DMS153 (cell line): ENCODE measurements around the gene PBX1.
A peak's percentile ranks its signal among the peaks of the same experiment; 100 is the strongest.

ENCODE experiments used
- DNase-seq: peaks from one replicate; lab custom pipeline; 2025; lab: John Stamatoyannopoulos, UW

PBX1 gene

DNA sequence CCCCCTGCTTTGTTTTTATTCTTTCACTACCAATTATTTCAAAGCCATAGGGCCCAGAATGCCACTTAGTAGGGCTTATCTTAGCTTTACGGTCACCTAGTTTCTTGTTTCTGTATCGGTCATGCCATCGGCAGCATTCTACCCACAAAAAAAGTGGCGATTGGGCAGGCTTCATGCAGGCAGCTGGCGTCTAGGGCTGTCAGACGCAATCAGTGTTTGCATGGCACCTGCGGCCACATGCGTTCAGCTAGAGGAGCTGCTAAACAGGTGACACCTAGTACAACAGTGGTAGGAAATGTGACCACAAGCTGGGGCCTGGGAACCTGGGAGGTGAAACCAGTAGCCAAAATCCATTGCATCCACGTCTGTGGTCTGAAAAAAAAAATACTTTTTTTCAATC lies 262.7 kb downstream of the PBX1 start:
- no peak for DNase-seq

DNA sequence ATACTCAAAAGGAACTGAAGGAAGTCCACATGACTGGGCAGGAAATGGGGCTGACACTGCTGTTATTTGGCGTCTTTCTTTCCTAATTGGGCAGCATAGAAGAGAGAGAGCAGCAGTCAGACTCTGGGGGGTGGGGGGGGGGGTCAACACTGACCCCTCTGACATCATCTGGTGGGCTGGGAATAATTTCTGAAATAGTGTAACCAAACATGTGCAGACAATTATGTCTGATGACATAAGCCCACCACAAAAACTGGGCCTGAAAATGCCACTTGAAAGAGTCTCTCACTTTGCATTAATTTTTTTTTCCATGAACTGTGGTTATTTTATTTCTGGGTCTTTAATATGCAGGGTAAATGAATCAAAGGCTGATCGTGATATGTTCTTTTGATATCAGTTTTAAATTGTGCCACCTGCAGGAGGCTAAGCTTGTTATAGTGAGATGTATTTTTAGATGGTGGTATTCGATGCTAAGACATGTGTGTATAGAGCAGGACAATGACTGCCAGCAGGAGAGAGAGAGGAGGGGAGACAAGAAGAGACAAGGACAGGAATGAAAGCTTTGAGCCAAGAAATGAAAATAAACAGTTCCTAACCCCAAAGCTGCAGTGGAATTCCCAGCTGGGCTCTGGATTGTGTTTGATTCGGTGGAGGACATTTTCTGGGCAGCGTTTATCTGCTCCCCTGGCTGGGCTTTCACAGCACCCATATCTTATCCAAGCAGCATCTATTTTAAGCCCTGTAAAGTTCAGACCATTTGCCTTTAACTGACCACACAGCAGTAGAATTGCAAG lies 264.7 kb downstream of the PBX1 start:
- DNase-seq, result no peak

- no peak for DNase-seq
These were observed 265.6 kb downstream of the PBX1 start for GRCh38 chr1:164824542-164824941.

DNA sequence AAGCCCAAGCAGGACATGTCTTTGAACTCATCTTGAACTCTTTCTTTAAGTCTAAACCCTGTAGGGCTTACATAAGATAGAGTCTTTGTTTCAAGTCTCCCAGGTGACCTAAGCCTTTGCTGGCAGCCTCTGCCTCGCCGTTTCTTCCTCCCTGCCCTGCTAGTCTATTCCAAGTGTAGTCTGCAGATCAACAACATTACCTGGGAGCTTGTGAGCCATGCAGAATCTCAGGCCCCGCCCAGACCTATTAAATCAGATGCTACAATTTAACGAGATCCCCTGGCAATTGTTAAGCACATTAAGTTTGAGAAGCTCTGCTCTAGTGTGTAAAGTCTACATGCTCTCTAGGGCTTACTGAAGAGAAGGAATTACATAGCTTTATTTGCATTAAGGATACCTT lies 271.6 kb downstream of the PBX1 start:
- DNase-seq, result peak; percentile 17

GRCh38 chr1:164834641-164835040 lies 275.7 kb downstream of the PBX1 start:
- DNase-seq, result no peak

- peak; percentile 76 for DNase-seq
These were observed 277.6 kb downstream of the PBX1 start for GRCh38 chr1:164836614-164837018.

DNA sequence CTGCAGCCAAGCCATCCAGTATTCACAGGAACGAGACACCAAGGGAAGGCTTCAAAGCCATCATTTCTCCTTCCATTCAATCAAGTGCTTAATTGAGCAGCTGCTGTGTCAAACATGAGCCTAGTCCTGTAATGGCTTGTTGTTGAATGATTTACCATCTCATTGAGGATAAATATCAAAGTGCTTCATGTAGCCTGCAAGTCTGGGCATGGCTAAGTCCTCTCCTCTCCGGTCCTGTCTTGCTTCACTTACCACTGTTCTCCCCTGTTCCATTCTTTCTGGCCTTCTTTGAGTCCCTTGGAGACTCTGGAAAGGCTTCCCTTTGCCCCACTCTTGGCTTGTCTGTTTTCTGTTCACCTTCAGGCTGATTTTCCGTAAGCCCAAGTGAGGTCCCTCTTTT lies 279.8 kb downstream of the PBX1 start:
- DNase-seq, result no peak

DNA sequence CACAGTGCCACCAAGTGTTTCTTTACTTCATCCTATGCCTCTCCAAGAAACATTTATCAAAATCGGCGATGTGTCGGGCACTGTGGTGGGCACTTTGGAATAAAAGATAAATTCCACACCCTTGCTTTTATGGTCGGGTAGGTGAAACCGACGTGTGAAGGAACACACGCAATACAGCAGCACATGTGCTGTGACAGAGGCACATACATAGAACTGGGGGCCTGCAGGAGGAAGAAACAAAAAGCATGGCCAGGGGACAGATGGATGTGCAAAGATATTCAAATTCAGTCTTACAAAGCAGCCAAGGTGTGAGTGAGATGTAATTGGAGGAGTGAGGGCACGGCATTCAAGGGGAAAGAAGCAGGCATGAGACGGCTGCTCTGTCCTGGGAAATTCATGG lies 282.0 kb downstream of the PBX1 start:
- no peak for DNase-seq

- no peak for DNase-seq
These were observed 282.9 kb downstream of the PBX1 start for GRCh38 chr1:164841702-164842465.

DNA sequence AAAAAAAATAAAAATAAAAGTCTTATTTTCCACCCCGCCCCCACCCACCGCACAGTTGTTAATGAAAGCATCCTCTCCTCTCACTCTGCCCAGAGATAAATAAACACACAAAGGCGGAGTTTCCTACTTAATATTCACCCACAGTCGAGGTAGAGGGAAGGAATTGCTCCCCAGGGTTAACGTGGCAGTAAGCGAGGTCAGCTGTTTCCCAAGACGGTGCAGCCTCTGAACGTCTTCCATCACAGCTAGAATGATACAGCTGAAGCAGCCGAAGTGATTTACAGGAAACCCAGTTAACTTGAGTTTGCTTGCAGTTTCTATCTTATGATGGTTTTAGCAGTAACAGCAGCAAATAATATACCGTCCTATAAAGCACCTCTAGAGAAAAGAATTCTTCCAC lies 283.9 kb downstream of the PBX1 start:
- no peak for DNase-seq

DNA sequence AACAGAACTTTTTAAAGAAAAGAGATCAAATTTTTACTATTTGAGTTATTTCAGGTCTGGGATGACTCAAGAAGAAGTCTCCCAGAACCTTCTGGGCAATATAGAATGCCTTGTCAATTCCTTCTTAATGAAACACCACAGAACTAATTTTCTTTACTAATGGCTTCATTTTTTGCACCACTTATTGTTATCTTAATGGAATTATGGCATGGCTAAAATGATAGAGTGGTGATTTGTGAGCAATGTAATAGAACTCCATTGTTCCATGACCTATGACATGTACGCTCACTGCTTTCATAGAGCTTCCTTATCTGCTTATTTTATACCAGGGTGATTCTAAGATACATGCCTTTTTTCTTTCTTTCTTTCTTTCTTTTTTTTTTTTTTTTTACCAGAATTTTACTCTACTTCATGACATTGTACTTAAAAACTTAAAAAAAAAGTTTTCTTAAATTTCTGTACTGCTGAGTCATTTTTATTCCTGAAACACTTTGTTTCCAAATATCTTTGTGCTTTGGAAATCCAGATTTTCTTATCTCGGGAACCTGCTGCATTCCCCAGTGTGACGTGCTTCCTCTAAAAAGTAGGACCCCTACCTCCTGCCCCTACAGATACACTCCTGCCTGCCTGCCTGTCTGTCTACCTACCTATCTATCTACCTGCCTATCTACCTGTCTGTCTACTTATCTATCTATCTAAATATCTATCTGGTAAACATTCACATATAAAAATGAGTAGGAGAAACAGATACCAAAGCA lies 284.9 kb downstream of the PBX1 start:
- DNase-seq, result no peak

DNA sequence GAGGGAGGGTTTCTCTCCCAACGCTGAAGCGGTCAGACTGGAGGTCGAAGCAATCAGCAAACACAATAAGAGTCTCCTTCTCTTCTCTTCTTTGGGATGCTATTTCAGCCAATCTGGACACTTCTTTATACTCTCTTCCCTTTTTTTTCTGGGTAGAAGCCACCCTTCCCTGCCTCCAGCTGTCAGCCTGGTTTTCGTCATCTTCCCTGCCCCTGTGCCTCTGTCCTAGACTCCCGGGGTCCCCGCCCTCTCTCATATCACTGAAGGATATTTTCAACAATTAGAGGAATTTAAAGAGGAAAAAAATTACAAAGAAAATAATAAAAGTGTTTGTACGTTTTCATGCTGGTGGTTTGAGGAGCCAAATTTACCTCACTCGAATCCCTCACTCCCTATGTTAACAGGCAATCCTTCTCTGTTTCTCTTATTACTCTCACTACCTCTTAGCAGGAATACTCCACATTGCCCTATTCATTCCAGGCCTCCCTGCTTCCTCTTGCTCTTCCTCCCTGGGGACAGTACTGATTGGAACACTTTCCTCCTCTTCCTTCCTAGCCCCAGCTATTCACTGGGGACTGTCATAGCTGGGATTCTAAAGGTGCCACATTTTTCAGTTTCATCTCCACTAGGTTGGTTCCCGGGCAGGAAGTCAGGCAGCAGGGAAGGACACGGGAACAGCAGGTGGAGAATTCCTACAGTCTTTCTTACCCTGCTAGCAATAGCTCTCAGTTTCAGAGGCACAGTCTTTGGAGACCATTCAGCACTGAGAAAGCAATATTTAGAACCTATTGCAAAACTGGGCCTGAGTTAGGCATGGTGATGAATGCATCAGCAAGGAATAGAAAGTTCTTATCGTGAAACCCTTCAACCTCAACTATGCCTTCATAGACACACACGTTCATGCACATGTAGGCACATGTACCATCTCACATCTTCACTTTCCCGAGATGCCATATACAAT lies 288.0 kb downstream of the PBX1 start:
- no peak for DNase-seq

GRCh38 chr1:164853146-164853545 lies 294.2 kb downstream of the PBX1 start:
- DNase-seq, result no peak

DNA sequence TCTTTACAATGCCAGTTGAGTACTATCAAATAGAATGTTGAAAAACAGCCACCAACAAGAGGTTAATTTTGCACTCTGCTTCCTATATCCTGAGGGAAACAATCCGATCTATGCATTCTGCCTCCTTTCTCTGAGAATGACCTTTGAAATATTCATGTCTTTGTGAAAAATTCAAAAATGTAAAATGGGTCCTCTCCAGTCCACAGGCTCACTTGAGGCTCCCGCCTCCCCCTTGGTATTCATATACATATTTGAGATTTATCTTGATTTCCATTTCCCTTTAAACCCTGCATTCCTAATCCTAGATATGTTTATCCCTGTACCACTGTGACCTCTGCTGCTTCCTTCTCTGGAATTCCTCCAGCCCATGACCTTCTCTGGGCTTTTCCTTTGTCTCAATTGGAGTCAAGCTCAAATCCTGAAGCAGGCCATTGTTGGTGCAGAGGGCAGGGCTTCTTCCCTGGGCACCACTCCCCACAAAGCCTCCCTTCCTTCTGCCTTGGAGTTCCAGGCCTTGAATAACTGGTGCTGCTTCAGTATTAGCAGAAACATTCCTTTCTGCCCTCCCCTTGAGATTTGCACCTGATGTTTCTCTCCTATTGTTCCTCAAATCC lies 296.8 kb downstream of the PBX1 start:
- no peak for DNase-seq

DNA sequence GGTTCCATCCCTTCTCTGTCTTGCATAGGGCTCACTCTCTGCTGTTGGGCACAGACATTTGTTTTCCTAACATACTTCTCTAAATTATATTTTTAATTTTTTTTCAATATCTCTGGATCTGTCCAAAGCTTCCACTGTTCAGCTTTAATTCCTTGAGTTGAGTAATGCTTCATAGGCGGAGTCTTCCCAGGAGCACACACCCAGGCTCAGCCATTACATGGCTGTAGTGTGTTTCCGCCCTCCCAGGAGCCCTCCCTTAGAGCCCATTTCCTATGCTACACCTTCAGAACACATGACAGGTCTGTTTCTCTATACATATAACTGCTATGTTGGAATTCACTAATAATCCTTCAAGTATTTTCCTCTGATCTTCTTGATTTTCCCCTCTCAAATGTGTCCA lies 297.4 kb downstream of the PBX1 start:
- DNase-seq, result no peak

DNA sequence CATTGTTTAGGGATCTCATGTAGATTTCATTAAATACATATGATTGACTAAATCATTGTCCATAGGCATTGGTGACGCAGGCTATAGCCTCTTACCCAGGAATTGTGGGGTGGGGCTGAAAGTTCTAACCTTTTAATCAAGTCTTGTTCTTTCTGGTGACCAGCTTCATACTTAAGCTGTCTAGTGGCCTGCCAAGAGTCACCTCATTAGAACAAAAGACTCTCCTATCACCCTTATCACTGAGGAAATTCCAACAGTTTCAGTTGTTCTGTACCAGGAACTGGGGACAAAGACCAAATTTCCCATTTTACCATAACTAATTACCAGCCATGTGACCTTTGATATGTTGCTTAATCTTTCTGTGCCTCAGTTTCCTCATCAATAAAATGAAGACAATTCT lies 298.5 kb downstream of the PBX1 start:
- no peak for DNase-seq

DNA sequence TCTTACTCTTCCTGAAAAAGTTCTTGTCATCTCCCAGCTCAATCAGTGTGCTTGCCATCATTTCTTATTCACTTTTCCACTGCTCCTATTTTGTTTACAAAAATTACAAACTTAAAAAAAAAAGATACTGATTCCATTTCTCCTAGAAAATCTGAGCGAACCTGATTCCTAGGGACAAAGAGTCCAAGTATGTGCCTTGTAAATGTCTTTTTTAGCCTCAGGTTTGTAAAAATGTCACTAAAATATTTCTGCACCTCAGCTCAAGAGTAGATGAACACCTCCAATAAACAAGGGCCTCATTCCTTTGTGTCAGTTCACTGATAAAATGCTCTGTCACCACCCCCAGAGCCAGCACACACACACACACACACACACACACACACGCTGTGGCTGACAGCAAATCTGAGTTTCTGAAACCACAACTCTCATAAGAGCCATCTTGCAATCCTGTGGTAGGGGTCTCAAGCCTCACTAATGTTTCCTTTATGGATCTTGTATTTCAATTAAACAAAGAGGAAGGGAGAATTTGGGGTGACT lies 299.2 kb downstream of the PBX1 start:
- DNase-seq, result no peak

DNA sequence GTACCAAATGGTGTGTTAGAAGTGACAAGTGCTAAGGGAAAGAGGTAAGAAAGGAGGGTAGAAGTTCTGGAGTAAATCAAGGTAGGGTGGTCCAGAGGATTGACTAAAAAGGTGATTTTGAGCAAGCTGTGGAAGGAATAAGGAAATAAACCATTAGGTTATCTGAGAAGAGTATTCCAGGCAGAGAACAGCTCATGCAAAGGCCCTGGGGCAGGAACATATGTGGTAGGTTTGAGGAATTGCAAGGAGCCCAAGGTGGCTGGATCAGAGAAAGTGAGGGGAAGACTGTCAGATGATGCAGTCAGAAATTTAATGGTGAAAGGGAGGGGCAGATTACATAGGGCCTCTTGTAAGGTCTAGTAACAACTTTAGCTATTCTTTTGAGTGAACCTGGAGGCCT lies 302.6 kb downstream of the PBX1 start:
- no peak for DNase-seq

GRCh38 chr1:164863056-164863455 lies 304.1 kb downstream of the PBX1 start:
- DNase-seq, result no peak

DNA sequence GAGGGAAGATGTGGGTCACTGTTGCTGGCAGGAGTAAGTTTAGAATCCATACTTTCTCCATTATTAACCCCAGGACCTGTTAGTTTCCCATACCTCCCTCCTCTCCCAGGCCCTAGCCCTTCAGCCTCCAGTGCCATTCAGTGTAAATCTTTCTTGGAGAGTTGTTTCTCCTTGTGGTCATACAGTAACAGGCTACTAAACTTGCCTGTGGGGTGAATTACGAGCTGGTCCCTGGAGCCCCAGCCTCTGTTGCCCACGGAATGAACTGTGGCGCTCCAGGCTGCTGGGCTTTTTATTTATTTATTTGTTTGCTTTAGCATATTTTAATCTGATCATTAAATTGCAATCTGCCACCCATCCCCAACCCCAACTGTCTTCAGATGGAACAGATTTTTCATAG lies 305.2 kb downstream of the PBX1 start:
- no peak for DNase-seq

DNA sequence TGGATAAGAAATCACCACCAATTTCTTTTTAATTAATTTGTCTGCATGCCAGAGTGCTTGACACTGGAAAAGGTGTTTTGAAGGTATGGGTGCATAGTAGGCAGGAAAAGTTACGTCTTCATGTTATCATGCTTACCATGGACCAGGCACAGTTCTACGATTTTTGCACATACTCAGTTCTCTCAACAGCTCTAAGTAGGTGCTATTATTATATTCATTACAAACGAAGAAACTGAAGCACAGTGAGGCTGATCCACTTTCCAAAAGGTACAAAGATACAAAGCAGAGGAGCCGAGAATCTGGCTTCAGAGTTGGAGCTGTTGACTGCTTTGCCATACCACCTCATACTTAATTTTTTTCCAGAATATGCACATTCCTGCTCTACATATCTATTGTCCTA lies 306.4 kb downstream of the PBX1 start:
- DNase-seq, result no peak
